GM21423 (cell line): ENCODE data around the gene CEBPZOS.
A peak's percentile ranks its signal among the peaks of the same experiment; 100 is the strongest.

ENCODE experiments used
- ATAC-seq: cut with Tn5 transposase; IDR thresholded peaks from one replicate; pipeline ENCODE4 v1.9.1; 2021; ENCODE audit warnings: mild to moderate bottlenecking, moderate library complexity; ENCODE audit not compliant: unreplicated experiment

CEBPZOS gene

GRCh38 chr2:37196320-37197195 is at the start of gene CEBPZOS:
TSS of gene CEBPZOS (plus strand) at chr2:37196496. CDS start at chr2:37199705, 3,209 bp downstream.
- ATAC-seq = peak; percentile 86

- no peak for ATAC-seq
These were observed 48.0 kb upstream of the CEBPZOS start for GRCh38 chr2:37148325-37148724.

GRCh38 chr2:37149626-37150322 is 46.5 kb upstream of the CEBPZOS start:
- ATAC-seq = no peak

- no peak for ATAC-seq
These were observed 43.1 kb upstream of the CEBPZOS start for GRCh38 chr2:37153224-37153623.

GRCh38 chr2:37154785-37155184 is 41.5 kb upstream of the CEBPZOS start:
- ATAC-seq = no peak

- peak; percentile 25 for ATAC-seq
These were observed 40.0 kb upstream of the CEBPZOS start for GRCh38 chr2:37156071-37156856.

GRCh38 chr2:37156857-37157714 is 39.2 kb upstream of the CEBPZOS start, which contains the start of gene EIF2AK2:
TSS of gene EIF2AK2 (minus strand) at chr2:37156980. CDS start at chr2:37147806, 9,174 bp downstream.
- ATAC-seq = peak; percentile 82

- no peak for ATAC-seq
These were observed 31.5 kb upstream of the CEBPZOS start for GRCh38 chr2:37164757-37165156.

- ATAC-seq = no peak
These were observed 28.6 kb upstream of the CEBPZOS start for GRCh38 chr2:37167636-37168180.

- ATAC-seq = peak; percentile 70
These were observed 27.9 kb upstream of the CEBPZOS start for GRCh38 chr2:37168217-37168981.

- ATAC-seq = no peak
These were observed 24.7 kb upstream of the CEBPZOS start for GRCh38 chr2:37171624-37171950.

- no peak for ATAC-seq
These were observed 22.6 kb upstream of the CEBPZOS start for GRCh38 chr2:37173741-37174140.

- ATAC-seq = no peak
These were observed 16.2 kb upstream of the CEBPZOS start for GRCh38 chr2:37180006-37180639.

- ATAC-seq = no peak
These were observed 15.7 kb upstream of the CEBPZOS start for GRCh38 chr2:37180640-37181039.

GRCh38 chr2:37181726-37182684 is 14.3 kb upstream of the CEBPZOS start:
- ATAC-seq = no peak

- ATAC-seq = no peak
These were observed 7.7 kb upstream of the CEBPZOS start, which contains the start of gene SULT6B1 for GRCh38 chr2:37188570-37188969. TSS of gene SULT6B1 (minus strand) at chr2:37188670. CDS start at chr2:37188640, 30 bp downstream.

- no peak for ATAC-seq
These were observed 6.7 kb upstream of the CEBPZOS start for GRCh38 chr2:37189452-37190153.
